Tibial nerve (tissue), 4 donors: Measurements from ENCODE around the gene ZFAND5. TPM values are rescaled to one million over a fixed set of nuclear protein-coding genes. Genes with fewer than 3 reads are reported as not detected.

ENCODE experiments used
- DNase-seq, 2 donors: peaks; one replicate each; pipeline ENCODE4 v3.0.0-alpha.2; 2019; ENCODE audit warnings: low spot score in 2 of 2
- H3K27ac ChIP-seq, 4 donors: fragments of 200-600 bp; sonication (generic) in 3 of 4; one replicate each; pipeline ENCODE4 v1.5.1; 2017 to 2019; ENCODE audit warnings: mild to moderate bottlenecking in 1 of 4
- H3K27me3 ChIP-seq, 2 donors: fragments of 200-600 bp; sonication (generic) in 1 of 2; one replicate each; pipeline versions ENCODE4 v1.5.1 to v1.6.0; 2017 to 2019
- H3K36me3 ChIP-seq, 3 donors: fragments of 200-600 bp; sonication (generic); one replicate each; pipeline ENCODE4 v1.5.1; 2018 to 2019
- H3K4me1 ChIP-seq, 4 donors: fragments of 200-600 bp; sonication (generic) in 3 of 4; one replicate each; pipeline ENCODE4 v1.5.1; 2017 to 2019
- H3K4me3 ChIP-seq, 4 donors: fragments of 200-600 bp; sonication (generic) in 3 of 4; one replicate each; pipeline ENCODE4 v1.5.1; 2017 to 2019; ENCODE audit warnings: mild to moderate bottlenecking in 1 of 4, moderate library complexity in 1 of 4
- H3K9me3 ChIP-seq, 4 donors: fragments of 200-600 bp; sonication (generic) in 3 of 4; one replicate each; pipeline ENCODE4 v1.5.1; 2017 to 2019
- CTCF ChIP-seq, 5 experiments: fragments of 200-600 bp in 3 of 5; fragments of 450-650 bp in 2 of 5; sonication (generic) in 3 of 5; IDR thresholded peaks; one replicate each; pipeline ENCODE4 v1.5.1; 2016 to 2019; ENCODE audit warnings: antibody characterized with exemption in 5 of 5, mild to moderate bottlenecking in 3 of 5, moderate library complexity in 2 of 5
- EP300 ChIP-seq, 2 donors: sonication (generic); formaldehyde crosslinking; IDR thresholded peaks; one replicate each; pipeline ENCODE4 v1.6.1; 2017; ENCODE audit warnings: antibody characterized with exemption in 2 of 2, mild to moderate bottlenecking in 1 of 2
- POLR2A ChIP-seq, 2 donors: fragments of 450-650 bp; IDR thresholded peaks; one replicate each; pipeline ENCODE4 v1.6.1; 2017; ENCODE audit warnings: antibody characterized with exemption in 2 of 2, mild to moderate bottlenecking in 2 of 2, moderate library complexity in 2 of 2
- WGBS, 2 donors: methylation state at CpG; one replicate each; pipeline ENCODE4 v1.1.5; 2018; 5-methylcytosine and 5-hydroxymethylcytosine counted together
- total RNA-seq, 4 donors: library from RNA; depleted of rRNA; stranded (reverse); fragments of >200 nt; gene quantifications; one replicate each; pipeline ENCODE4 v1.1.0, GENCODE V29; 2016

The ZFAND5 gene
- total RNA-seq, 4 donors from 2014 or later, result 907 to 1,573 (median 1,091) TPM

- Histone ChIP-seq H3K9me3 (no peaks in the 10 kb centered on the region), H3K36me3 (no peaks in the 10 kb centered on the region), H3K4me3 (no peak overlapping the region), H3K27ac (no peak overlapping the region), H3K4me1 (no peaks in the 10 kb centered on the region), H3K27me3 (no peaks in the 10 kb centered on the region)
- WGBS, 2 donors, result 89 to 91% methylated on average over 2 of the region's 2 CpGs
- no peak for TF ChIP-seq CTCF (IDR thresholded peaks at IDR 0.05)
- TF ChIP-seq EP300 (IDR thresholded peaks at IDR 0.05), result no peak
- TF ChIP-seq POLR2A (IDR thresholded peaks at IDR 0.05), result no peak
- no peak for DNase-seq
These were observed 38.4 kb downstream of the ZFAND5 start for GRCh38 chr9:72326641-72327040.

GRCh38 chr9:72324974-72325373 is 40.0 kb downstream of the ZFAND5 start:
- Histone ChIP-seq H3K27me3 (no peaks in the 10 kb centered on the region), H3K4me3 (no peak overlapping the region), H3K9me3 (no peaks in the 10 kb centered on the region), H3K36me3 (no peaks in the 10 kb centered on the region), H3K27ac (no peak overlapping the region), H3K4me1 (no peaks in the 10 kb centered on the region)
- DNase-seq, result no peak
- no peak for TF ChIP-seq POLR2A (IDR thresholded peaks at IDR 0.05)
- no peak for TF ChIP-seq EP300 (IDR thresholded peaks at IDR 0.05)
- no peak for TF ChIP-seq CTCF (IDR thresholded peaks at IDR 0.05)
- WGBS, 2 donors, result 71 to 73% methylated on average over 3 of the region's 3 CpGs

GRCh38 chr9:72322678-72323077 is 42.3 kb downstream of the ZFAND5 start:
- Histone ChIP-seq H3K4me3 (no peak overlapping the region), H3K27me3 (no peaks in the 10 kb centered on the region), H3K4me1 (no peaks in the 10 kb centered on the region), H3K27ac (no peak overlapping the region), H3K36me3 (no peaks in the 10 kb centered on the region), H3K9me3 (no peaks in the 10 kb centered on the region)
- 78 to 87% methylated on average over 3 of the region's 3 CpGs for WGBS, 2 donors
- no peak for DNase-seq
- no peak for TF ChIP-seq EP300 (IDR thresholded peaks at IDR 0.05)
- TF ChIP-seq POLR2A (IDR thresholded peaks at IDR 0.05), result no peak
- no peak for TF ChIP-seq CTCF (IDR thresholded peaks at IDR 0.05)

GRCh38 chr9:72322259-72322658 is 42.7 kb downstream of the ZFAND5 start:
- H3K27me3 ChIP-seq, result no peaks in the 10 kb centered on the region
- 78 to 93% methylated on average over 2 of the region's 2 CpGs for WGBS, 2 donors
- no peaks in the 10 kb centered on the region for H3K36me3 ChIP-seq
- H3K4me3 ChIP-seq, result no peak overlapping the region
- H3K27ac ChIP-seq, result no peak overlapping the region
- no peak for DNase-seq
- H3K4me1 ChIP-seq, result no peaks in the 10 kb centered on the region
- no peak for TF ChIP-seq CTCF (IDR thresholded peaks at IDR 0.05)
- no peak for TF ChIP-seq EP300 (IDR thresholded peaks at IDR 0.05)
- no peak for TF ChIP-seq POLR2A (IDR thresholded peaks at IDR 0.05)
- H3K9me3 ChIP-seq, result no peaks in the 10 kb centered on the region

- Histone ChIP-seq H3K9me3 (no peaks in the 10 kb centered on the region), H3K27me3 (no peaks in the 10 kb centered on the region), H3K4me3 (no peak overlapping the region), H3K4me1 (peaks cover 0 to 30% (median 15%) of the 10 kb centered on the region in 4 donors), H3K27ac (peak overlapping the region; percentile 11 to 79 (median 62)), H3K36me3 (no peaks in the 10 kb centered on the region)
- peak; percentile 49 to 64 for DNase-seq
- 26 to 30% methylated on average over 10 of the region's 10 CpGs for WGBS, 2 donors
- TF ChIP-seq POLR2A (IDR thresholded peaks at IDR 0.05) (no peak), EP300 (IDR thresholded peaks at IDR 0.05) (peak; percentile 69 to 81), CTCF (IDR thresholded peaks at IDR 0.05) (no peak)
These were observed 49.3 kb downstream of the ZFAND5 start for GRCh38 chr9:72315510-72316311.
